Subcutaneous adipose tissue (tissue), 4 donors: ENCODE data around the gene VSTM5. TPM values are rescaled to one million over a fixed set of nuclear protein-coding genes. Genes with fewer than 3 reads are reported as not detected.

Experiments used
- total RNA-seq, 4 donors: library from RNA; depleted of rRNA; stranded (reverse); fragments of >200 nt; gene quantifications; one replicate each; pipeline ENCODE4 v1.1.0, GENCODE V29; 2016
- TF ChIP-seq, protein P1 (sequence below): fragments of 450-650 bp; IDR thresholded peaks from one replicate; pipeline ENCODE4 v1.5.1; 2016; ENCODE audit warnings: low read depth, mild to moderate bottlenecking, control low read depth, antibody characterized with exemption, moderate library complexity

Gene VSTM5, protein sequence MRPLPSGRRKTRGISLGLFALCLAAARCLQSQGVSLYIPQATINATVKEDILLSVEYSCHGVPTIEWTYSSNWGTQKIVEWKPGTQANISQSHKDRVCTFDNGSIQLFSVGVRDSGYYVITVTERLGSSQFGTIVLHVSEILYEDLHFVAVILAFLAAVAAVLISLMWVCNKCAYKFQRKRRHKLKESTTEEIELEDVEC
- total RNA-seq = not detected

DNA sequence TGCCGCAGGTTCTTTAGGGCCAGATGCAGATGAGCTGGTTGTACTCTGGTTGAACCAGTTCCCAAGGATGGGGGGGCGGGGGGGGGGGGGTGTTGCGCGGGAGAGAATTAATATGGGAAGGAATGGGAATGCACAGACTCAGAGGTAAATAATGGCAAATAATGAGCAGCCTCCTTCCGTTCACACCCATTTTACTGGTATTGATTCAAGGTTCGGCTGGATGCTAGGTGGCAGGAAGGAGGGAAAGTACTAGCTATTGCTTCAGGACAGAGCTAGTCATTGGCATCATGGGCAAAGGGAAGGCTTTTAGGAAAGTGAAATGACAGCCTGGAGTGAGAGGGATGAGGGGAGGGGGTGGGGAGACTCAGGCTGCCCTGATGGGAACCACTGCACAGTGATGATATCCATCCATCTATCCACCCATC is at the start of gene VSTM5:
TSS of gene VSTM5 (minus strand) at position 25 of the 425 bp plus-strand sequence. CDS start 116 bp downstream, outside the sequence.
- TF ChIP-seq, protein P1, sequence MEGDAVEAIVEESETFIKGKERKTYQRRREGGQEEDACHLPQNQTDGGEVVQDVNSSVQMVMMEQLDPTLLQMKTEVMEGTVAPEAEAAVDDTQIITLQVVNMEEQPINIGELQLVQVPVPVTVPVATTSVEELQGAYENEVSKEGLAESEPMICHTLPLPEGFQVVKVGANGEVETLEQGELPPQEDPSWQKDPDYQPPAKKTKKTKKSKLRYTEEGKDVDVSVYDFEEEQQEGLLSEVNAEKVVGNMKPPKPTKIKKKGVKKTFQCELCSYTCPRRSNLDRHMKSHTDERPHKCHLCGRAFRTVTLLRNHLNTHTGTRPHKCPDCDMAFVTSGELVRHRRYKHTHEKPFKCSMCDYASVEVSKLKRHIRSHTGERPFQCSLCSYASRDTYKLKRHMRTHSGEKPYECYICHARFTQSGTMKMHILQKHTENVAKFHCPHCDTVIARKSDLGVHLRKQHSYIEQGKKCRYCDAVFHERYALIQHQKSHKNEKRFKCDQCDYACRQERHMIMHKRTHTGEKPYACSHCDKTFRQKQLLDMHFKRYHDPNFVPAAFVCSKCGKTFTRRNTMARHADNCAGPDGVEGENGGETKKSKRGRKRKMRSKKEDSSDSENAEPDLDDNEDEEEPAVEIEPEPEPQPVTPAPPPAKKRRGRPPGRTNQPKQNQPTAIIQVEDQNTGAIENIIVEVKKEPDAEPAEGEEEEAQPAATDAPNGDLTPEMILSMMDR = no peak

DNA sequence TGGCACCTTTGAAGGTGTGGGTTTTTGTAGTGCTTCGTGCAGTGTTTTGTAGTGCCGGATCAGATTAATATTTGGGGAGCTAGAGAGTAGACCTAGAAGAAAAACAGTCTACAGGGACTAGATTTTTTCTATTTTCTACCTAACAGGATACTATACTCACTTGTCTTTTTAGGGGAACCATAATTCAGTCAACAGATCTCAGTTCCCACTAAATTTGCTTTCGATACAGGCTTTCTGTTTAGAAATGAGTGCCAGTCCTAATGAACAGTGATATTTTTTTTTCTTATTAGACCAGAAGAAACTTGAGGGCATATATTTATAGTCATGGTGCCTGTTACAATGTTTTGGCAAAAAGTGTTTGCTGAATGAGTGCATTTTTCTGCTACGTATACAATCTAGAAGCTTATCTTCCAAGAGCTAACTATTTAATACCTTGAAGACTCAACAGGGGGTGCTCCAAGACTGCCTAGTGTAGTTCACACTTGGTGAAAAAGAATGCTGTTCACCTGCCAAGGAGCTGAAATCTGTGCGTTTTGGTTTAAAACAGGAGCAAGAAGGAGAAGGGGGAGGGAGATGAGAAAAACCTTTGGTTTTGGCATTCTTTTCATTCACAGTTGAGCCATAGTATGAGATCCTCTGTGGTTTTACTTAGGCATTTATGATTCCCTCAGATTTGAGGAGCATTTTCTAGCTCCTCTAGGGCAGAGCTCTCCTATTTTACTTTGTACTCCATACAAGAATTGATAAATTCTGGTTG is 44.9 kb upstream of the VSTM5 start:
- TF ChIP-seq, protein P1 = no peak

DNA sequence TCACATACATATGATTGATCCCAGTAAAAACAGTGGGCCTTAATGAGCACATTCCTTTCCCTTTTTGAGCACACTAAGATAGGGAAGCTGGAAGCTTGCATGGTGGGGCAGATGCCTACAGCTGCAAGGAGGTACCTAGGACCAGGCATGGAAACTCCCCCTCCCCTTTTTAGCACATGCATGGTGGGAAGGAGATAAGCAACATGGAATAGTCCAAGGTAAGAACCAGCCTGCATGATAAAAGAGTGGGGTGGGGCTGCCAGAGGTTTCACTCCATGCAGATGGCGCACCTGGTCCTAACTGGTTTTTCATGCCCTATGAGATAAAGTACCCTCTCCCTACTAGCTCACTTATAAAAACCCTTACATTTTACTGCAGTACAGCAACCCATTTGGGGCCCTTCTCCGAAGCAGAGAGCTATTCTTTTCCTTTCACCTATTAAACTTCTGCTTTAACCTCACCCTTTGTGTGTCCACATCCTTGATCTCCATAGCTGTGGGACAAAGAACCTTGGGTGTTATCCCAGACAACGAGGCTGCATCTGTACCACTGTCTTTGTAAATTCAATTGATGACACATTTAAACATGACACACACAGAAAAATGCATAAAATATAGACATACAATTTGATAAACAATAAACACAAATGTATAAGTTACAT is 40.1 kb upstream of the VSTM5 start:
- TF ChIP-seq, protein P1 = no peak

DNA sequence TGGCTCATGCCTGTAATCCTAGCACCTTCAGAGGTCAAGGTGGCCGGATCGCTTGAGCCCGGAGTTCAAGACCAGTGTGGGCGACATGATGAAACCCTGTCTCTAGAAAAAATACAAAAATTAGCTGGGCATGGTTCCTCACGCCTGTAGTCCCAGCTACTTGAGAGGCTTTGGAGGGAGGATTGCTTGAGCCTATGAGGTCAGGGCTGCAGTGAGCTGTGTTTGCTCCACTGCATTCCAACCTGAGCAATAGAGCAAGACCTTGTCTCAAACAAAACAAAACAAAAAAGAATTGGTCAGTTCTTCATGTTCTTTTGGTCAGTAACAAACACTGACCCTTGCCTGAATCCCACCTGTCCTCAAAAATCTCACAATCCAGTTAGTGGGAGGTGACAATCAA is 36.7 kb upstream of the VSTM5 start:
- TF ChIP-seq, protein P1 = no peak

DNA sequence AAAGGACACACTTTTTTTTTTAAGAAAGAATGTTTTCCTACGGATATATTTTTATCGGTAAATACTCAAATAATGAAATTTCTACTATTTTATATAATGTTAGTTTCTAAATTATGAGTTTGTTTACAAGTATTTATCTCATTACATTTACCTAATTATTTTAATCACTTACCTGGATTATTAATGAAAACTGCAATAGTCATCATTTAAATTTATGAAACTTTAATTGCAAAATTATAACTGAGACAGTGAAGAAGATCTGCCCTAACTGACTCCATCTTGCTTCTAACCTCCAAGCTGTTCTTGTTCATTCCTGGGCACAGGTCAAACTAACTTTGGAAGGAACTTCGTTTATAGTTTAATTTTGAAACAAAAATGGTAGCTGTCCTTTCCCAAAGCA is 25.2 kb upstream of the VSTM5 start:
- TF ChIP-seq, protein P1 = no peak

DNA sequence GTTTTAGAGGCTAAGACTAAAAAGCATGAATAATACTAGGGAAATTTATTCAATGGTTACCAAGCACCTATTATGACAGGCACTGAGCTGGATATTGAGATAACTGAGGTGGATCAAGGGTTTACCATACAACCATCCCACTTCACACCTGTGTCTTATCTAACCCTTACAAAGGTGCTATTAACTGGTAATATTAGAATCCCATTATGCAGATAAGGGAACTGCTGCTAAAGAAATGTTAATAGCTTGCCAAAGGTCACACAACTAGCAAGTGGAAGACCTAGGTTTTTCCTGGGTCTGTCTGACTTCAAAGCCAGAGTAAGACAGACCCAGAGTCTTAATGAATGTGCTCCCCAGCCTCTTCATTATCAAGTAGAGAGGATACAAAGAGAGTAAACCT is 21.1 kb upstream of the VSTM5 start:
- TF ChIP-seq, protein P1 = no peak

DNA sequence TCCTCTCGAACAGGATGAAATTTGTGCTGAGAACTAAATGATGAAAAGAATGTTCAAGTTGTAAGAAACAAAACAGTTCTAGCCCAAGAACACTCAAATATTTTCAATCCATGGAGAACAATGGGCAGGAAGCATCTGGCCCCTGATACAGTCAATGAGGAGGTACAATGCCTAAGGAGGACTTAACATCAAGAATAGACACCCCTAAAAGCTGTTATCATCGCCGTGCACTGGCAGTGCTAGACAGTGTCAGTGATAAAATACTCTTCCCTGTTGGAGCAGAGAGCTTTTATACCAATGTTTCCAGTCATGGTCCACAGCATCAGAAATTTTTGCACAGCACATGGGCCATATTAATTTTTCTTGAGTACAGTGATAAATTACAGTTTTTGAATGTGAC is 20.2 kb upstream of the VSTM5 start:
- TF ChIP-seq, protein P1 = no peak
